Duodenal mucosa (tissue), 2 donors: ENCODE results near the gene RAB31.
"Not testable (repeated sequence)": the region's sequence is repeated elsewhere in the genome, so short reads cannot be mapped to it uniquely, and the experiment has no call there.

Experiments used
- H3K27ac ChIP-seq: one replicate; pipeline ENCODE4 v1.7.0; 2013; ENCODE audit warnings: low read depth, low read length
- H3K27me3 ChIP-seq, 2 donors: one replicate each; pipeline ENCODE4 v1.7.0; 2013; ENCODE audit warnings: low read length in 2 of 2, control low read depth in 1 of 2; ENCODE audit not compliant: insufficient read depth in 2 of 2, control insufficient read depth in 1 of 2
- H3K36me3 ChIP-seq, 2 donors: one replicate each; pipeline ENCODE4 v1.7.0; 2013; ENCODE audit warnings: low read length in 2 of 2, control low read depth in 1 of 2; ENCODE audit not compliant: insufficient read depth in 2 of 2, control insufficient read depth in 1 of 2
- H3K4me1 ChIP-seq, 2 donors: one replicate each; pipeline ENCODE4 v1.7.0; 2013; ENCODE audit warnings: low read length in 2 of 2, control low read depth in 1 of 2; ENCODE audit not compliant: insufficient read depth in 2 of 2, control insufficient read depth in 1 of 2
- H3K4me3 ChIP-seq, 2 donors: one replicate each; pipeline ENCODE4 v1.7.0; 2013; ENCODE audit warnings: low read length in 2 of 2, low read depth in 1 of 2
- H3K9ac ChIP-seq, 2 donors: one replicate each; pipeline ENCODE4 v1.7.0; 2013; ENCODE audit warnings: low read length in 2 of 2, low read depth in 1 of 2
- H3K9me3 ChIP-seq, 2 donors: one replicate each; pipeline ENCODE4 v1.7.0; 2013; ENCODE audit warnings: low read length in 2 of 2, control low read depth in 1 of 2; ENCODE audit not compliant: control insufficient read depth in 1 of 2

Gene RAB31

GRCh38 chr18:9856092-9856491, 148.0 kb downstream of the RAB31 start:
- Histone ChIP-seq H3K9me3 (no peaks in the 10 kb centered on the region), H3K4me1 (peaks cover 0 to 4% of the 10 kb centered on the region in 2 donors), H3K36me3 (no peaks in the 10 kb centered on the region), H3K27ac (peak overlapping the region; percentile 32), H3K27me3 (no peaks in the 10 kb centered on the region), H3K4me3 (no peak overlapping the region), H3K9ac (no peak overlapping the region)

GRCh38 chr18:9857479-9857998, 149.4 kb downstream of the RAB31 start:
- H3K36me3 ChIP-seq, H3K9ac ChIP-seq, H3K4me1 ChIP-seq, H3K27ac ChIP-seq, H3K4me3 ChIP-seq, H3K27me3 ChIP-seq, H3K9me3 ChIP-seq: not testable (repeated sequence)

DNA sequence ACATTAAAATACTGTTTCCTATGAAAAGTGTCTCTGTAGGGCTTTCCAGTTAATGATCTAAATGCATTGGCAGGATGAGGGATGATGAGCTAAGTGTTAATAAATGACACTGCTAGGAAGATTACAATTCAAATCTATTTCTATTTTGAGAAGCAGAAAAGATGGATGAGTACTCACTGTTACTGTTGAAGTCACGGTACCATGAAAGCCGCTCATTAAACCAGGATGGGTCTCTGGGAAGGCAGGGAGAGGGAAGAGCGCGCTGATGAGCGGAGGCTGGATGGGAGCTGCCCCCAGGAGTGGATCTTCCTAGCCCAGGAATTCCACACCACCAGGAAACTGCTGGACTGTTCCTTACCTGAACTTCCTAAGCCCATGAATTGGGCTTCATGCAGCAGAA, 150.5 kb downstream of the RAB31 start:
- no peak overlapping the region for H3K4me3 ChIP-seq
- H3K9ac ChIP-seq = no peak overlapping the region
- H3K27me3 ChIP-seq = no peaks in the 10 kb centered on the region
- H3K4me1 ChIP-seq = peaks cover 0 to 4% of the 10 kb centered on the region in 2 donors
- no peak overlapping the region for H3K27ac ChIP-seq
- H3K36me3 ChIP-seq = no peaks in the 10 kb centered on the region
- H3K9me3 ChIP-seq = no peaks in the 10 kb centered on the region

GRCh38 chr18:9859232-9859631, 151.1 kb downstream of the RAB31 start:
- no peak overlapping the region for H3K4me3 ChIP-seq
- H3K4me1 ChIP-seq = peaks cover 0 to 4% of the 10 kb centered on the region in 2 donors
- H3K9me3 ChIP-seq = no peaks in the 10 kb centered on the region
- no peak overlapping the region for H3K9ac ChIP-seq
- no peaks in the 10 kb centered on the region for H3K36me3 ChIP-seq
- no peaks in the 10 kb centered on the region for H3K27me3 ChIP-seq
- no peak overlapping the region for H3K27ac ChIP-seq

DNA sequence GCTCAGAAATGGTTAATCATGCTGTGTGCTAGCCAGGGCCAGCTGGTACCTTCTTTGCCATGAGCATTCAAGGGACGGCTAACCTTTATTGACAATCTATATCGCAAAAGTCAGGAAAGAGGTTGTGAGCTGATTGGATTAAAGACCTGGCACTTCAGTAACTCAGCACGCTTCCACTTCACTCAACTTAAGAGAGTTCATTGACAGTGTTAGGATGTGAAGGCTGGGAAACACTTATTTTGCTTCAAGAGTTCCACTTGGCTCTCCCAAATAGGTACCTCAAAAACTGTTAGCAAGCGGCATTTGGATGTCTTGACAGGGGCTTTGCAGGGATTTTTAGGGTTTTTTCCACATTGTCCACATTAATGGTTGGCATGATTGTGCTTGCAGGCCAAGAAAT, 152.6 kb downstream of the RAB31 start:
- Histone ChIP-seq H3K27ac (no peak overlapping the region), H3K9ac (no peak overlapping the region), H3K4me1 (no peaks in the 10 kb centered on the region), H3K9me3 (peaks cover 0 to 2% of the 10 kb centered on the region in 2 donors), H3K27me3 (no peaks in the 10 kb centered on the region), H3K36me3 (no peaks in the 10 kb centered on the region), H3K4me3 (no peak overlapping the region)

- Histone ChIP-seq H3K27ac (no peak overlapping the region), H3K36me3 (no peaks in the 10 kb centered on the region), H3K4me3 (no peak overlapping the region), H3K4me1 (no peaks in the 10 kb centered on the region), H3K27me3 (no peaks in the 10 kb centered on the region), H3K9ac (no peak overlapping the region), H3K9me3 (peaks cover 2 to 6% of the 10 kb centered on the region in 2 donors)
Observed at GRCh38 chr18:9861157-9861556, 153.1 kb downstream of the RAB31 start.

GRCh38 chr18:9861933-9862332, 153.8 kb downstream of the RAB31 start:
- no peaks in the 10 kb centered on the region for H3K36me3 ChIP-seq
- H3K27ac ChIP-seq = no peak overlapping the region
- no peak overlapping the region for H3K4me3 ChIP-seq

DNA sequence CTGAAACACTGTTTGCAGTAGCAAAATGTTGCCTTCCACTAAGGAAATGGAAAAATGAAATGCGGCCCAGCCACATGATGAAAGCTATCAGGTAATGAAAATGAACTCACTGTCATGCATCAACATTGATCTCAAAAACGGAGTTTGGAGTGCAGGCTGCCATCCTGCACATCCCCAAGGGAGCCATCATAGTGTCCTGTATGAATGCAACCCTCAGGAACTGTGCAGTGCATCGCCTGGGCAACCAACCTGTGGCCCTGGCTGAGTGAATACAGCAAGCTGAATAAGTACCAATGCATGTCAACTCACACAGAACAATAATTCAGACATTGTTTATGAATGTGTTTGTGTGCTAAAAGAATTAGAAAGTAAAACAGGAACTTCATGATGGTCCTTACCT, 154.6 kb downstream of the RAB31 start:
- no peak overlapping the region for H3K27ac ChIP-seq
- no peaks in the 10 kb centered on the region for H3K4me1 ChIP-seq
- H3K9me3 ChIP-seq = peaks cover 6 to 8% of the 10 kb centered on the region in 2 donors
- no peak overlapping the region for H3K4me3 ChIP-seq
- H3K9ac ChIP-seq = no peak overlapping the region
- H3K36me3 ChIP-seq = no peaks in the 10 kb centered on the region
- H3K27me3 ChIP-seq = no peaks in the 10 kb centered on the region

More at GRCh38 chr18:9861933-9862332, 153.8 kb downstream of the RAB31 start:
- no peak overlapping the region for H3K9ac ChIP-seq
- H3K27me3 ChIP-seq = no peaks in the 10 kb centered on the region
- H3K9me3 ChIP-seq = peaks cover 6 to 8% of the 10 kb centered on the region in 2 donors
- no peaks in the 10 kb centered on the region for H3K4me1 ChIP-seq

DNA sequence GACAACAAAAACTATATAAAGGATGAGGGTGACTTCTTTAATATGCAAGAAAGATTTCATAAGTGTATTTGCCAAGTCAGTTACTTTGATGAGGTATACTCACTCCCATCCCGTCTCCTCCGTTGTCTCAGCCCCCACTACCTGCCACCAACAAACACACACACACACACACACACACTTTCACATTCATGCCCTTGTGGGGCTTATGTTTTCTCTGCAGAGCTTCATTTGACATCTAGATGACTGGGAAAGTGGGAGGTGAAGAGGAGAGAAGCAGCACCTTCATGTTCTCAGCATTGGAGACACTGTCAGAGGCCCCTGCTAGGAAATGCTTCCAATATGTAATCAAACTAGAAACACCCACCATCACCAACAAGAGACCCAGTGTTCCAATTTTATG, 155.2 kb downstream of the RAB31 start:
- Histone ChIP-seq H3K36me3 (no peaks in the 10 kb centered on the region), H3K9ac (no peak overlapping the region), H3K9me3 (peaks cover 6 to 8% of the 10 kb centered on the region in 2 donors), H3K4me1 (no peaks in the 10 kb centered on the region), H3K4me3 (no peak overlapping the region), H3K27ac (no peak overlapping the region), H3K27me3 (no peaks in the 10 kb centered on the region)

DNA sequence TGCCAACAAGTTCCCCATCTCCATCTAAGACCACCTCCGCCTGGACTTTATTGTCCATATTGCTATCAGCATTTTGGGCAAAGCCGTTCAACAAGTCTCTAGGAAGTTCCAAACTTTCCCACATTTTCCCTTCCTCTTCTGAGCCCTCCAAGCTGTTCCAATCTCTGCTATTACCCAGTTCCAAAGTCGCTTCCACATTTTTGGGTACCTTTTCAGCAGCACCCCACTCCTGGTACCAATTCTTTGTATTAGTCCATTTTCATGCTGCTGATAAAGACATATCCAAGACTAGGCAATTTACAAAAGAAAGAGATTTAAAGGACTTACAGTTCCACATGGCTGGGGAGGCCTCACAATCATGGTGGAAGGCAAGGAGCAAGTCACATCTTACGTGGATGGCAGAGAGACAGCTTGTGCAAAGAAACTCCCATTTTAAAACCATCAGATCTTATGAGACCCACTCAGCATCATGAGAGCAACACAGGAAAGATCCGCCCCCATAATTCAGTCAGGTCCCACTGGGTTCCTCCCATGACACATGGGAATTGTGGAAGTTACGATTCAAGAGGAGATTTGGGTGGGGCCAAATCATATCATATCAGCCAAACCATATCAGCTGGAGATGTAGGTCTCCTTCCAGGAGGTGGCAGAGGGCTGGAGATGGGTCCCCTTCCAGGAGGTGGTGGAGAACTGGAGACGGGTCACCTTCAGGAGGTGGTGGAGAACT, 157.8 kb downstream of the RAB31 start:
- no peak overlapping the region for H3K4me3 ChIP-seq
- no peak overlapping the region for H3K9ac ChIP-seq
- no peaks in the 10 kb centered on the region for H3K36me3 ChIP-seq
- H3K27me3 ChIP-seq = no peaks in the 10 kb centered on the region
- peaks cover 6 to 8% of the 10 kb centered on the region in 2 donors for H3K9me3 ChIP-seq
- H3K27ac ChIP-seq = no peak overlapping the region
- peaks cover 22 to 23% of the 10 kb centered on the region in 2 donors for H3K4me1 ChIP-seq
